GM23248 (cell line): ENCODE data around the gene RASSF1. TPM values are rescaled to one million over a fixed set of nuclear protein-coding genes. Genes with fewer than 3 reads are reported as not detected.

Experiments used
- DNase-seq: peaks from one replicate; pipeline ENCODE4 v3.0.0-alpha.2; 2015
- H2AFZ ChIP-seq: fragments of 200-600 bp; sonication (generic); 2 replicates; pipeline ENCODE4 v1.6.1; 2016; ENCODE audit warnings: antibody characterized with exemption
- H3F3A ChIP-seq: fragments of 200-600 bp; sonication (generic); 2 replicates; pipeline ENCODE4 v1.6.1; 2016; ENCODE audit warnings: mild to moderate bottlenecking, antibody characterized with exemption, mixed run types; ENCODE audit not compliant: insufficient read depth
- H3K27ac ChIP-seq: fragments of 200-600 bp; sonication (generic); 2 replicates; pipeline ENCODE4 v1.5.1; 2016; ENCODE audit warnings: mild to moderate bottlenecking
- H3K27me3 ChIP-seq: fragments of 200-600 bp; sonication (generic); replicated peaks from 2 replicates; pipeline ENCODE4 v1.6.1; 2016; ENCODE audit warnings: mild to moderate bottlenecking; ENCODE audit not compliant: insufficient read depth
- H3K36me3 ChIP-seq: fragments of 200-600 bp; sonication (generic); 2 replicates; pipeline ENCODE4 v1.6.1; 2016; ENCODE audit warnings: low read depth, mild to moderate bottlenecking
- H3K4me1 ChIP-seq: fragments of 200-600 bp; sonication (generic); 2 replicates; pipeline ENCODE4 v1.6.1; 2016; ENCODE audit warnings: mild to moderate bottlenecking; ENCODE audit not compliant: insufficient read depth
- H3K4me2 ChIP-seq: fragments of 200-600 bp; sonication (generic); one replicate; pipeline ENCODE4 v1.6.1; 2016; ENCODE audit warnings: mild to moderate bottlenecking; ENCODE audit not compliant: unreplicated experiment
- H3K4me3 ChIP-seq: fragments of 200-600 bp; sonication (generic); 2 replicates; pipeline ENCODE4 v1.5.1; 2016; ENCODE audit warnings: mild to moderate bottlenecking
- H3K79me2 ChIP-seq: fragments of 200-600 bp; sonication (generic); 2 replicates; pipeline ENCODE4 v1.6.1; 2016; ENCODE audit warnings: mild to moderate bottlenecking; ENCODE audit not compliant: insufficient read depth
- H3K9ac ChIP-seq: fragments of 200-600 bp; sonication (generic); 2 replicates; pipeline ENCODE4 v1.6.1; 2016; ENCODE audit warnings: mild to moderate bottlenecking
- H3K9me2 ChIP-seq: fragments of 200-600 bp; sonication (generic); 2 replicates; pipeline ENCODE4 v1.6.1; 2016; ENCODE audit warnings: mixed run types, mild to moderate bottlenecking, moderate library complexity; ENCODE audit not compliant: insufficient read depth
- H3K9me3 ChIP-seq: fragments of 200-600 bp; sonication (generic); one replicate; pipeline ENCODE4 v1.6.1; 2017; ENCODE audit warnings: low read depth
- H4K20me1 ChIP-seq: fragments of 200-600 bp; sonication (generic); 2 replicates; pipeline ENCODE4 v1.6.0; 2016; ENCODE audit not compliant: insufficient read depth
- EZH2 ChIP-seq: fragments of 200-600 bp; sonication (generic); IDR thresholded peaks from 2 replicates; pipeline ENCODE4 v1.6.1; 2018; ENCODE audit warnings: antibody characterized with exemption, mild to moderate bottlenecking; ENCODE audit not compliant: insufficient read depth, poor library complexity, severe bottlenecking
- EZH2phosphoT487 ChIP-seq: fragments of 200-600 bp; sonication (generic); IDR thresholded peaks from 2 replicates; pipeline ENCODE4 v1.6.1; 2018; ENCODE audit warnings: antibody characterized with exemption, moderate library complexity, mild to moderate bottlenecking, low read depth; ENCODE audit not compliant: insufficient read depth
- WGBS, 2 experiments: methylation state at CpG; one replicate each; pipeline ENCODE4 v1.1.6; 2015 to 2017; ENCODE audit warnings: low lambda C conversion rate in 2 of 2, low coverage in 1 of 2; ENCODE audit errors: missing lambda C conversion rate in 2 of 2; 5-methylcytosine and 5-hydroxymethylcytosine counted together
- in situ Hi-C: fragments of 300-500 bp; cut with MboI; formaldehyde crosslinking; loops from 2 replicates; pipeline ENCODE4 v1.15.0; 2020
- polyA plus RNA-seq: library from polyadenylated mRNA; unstranded; fragments of >200 nt; fragmentation: Nextera tagmentation; extraction: Ambion mirVana; gene quantifications from 2 replicates; pipeline ENCODE4 v1.2.1, GENCODE V29; 2016
- total RNA-seq: library from RNA; depleted of rRNA; stranded (reverse); fragments of >200 nt; shearing (Covaris generic); gene quantifications from 2 replicates; pipeline ENCODE4 v1.2.3, GENCODE V29; 2014

Gene RASSF1
- total and polyA plus RNA-seq, 2 experiments from 2014 or later, result 56.4 to 57.5 TPM

GRCh38 chr3:50297384-50297775 lies 43.3 kb downstream of the RASSF1 start:
- Histone ChIP-seq H3K4me1 (peaks cover 16% of the 10 kb centered on the region), H3F3A (peaks cover 11% of the 10 kb centered on the region), H2AFZ (no peak overlapping the region), H3K9me2 (no peaks in the 10 kb centered on the region), H3K9ac (no peak overlapping the region), H3K36me3 (no peaks in the 10 kb centered on the region), H3K27me3 (no peaks in the 10 kb centered on the region), H3K9me3 (no peaks in the 10 kb centered on the region), H3K4me2 (no peak overlapping the region), H4K20me1 (no peaks in the 10 kb centered on the region), H3K27ac (no peak overlapping the region), H3K4me3 (no peak overlapping the region), H3K79me2 (no peaks in the 10 kb centered on the region)
- 96 to 100% methylated on average over 2 of the region's 2 CpGs for WGBS, 2 experiments
- in situ Hi-C loops, result no loop called here
- DNase-seq, result no peak
- no peak for TF ChIP-seq EZH2phosphoT487
- TF ChIP-seq EZH2, result no peak

- WGBS, 2 experiments, result 85 to 91% methylated on average over 14 to 18 of the region's 18 CpGs
Observed at GRCh38 chr3:50296721-50297383, 43.8 kb downstream of the RASSF1 start.

GRCh38 chr3:50295553-50296431 lies 44.8 kb downstream of the RASSF1 start:
- Histone ChIP-seq H3K9ac (no peak overlapping the region), H3F3A (peaks cover 11% of the 10 kb centered on the region), H2AFZ (no peak overlapping the region), H3K9me3 (no peaks in the 10 kb centered on the region), H3K27me3 (no peaks in the 10 kb centered on the region), H3K4me3 (no peak overlapping the region), H3K9me2 (no peaks in the 10 kb centered on the region), H3K36me3 (no peaks in the 10 kb centered on the region), H3K79me2 (peaks cover 14% of the 10 kb centered on the region), H3K27ac (no peak overlapping the region), H3K4me2 (no peak overlapping the region), H3K4me1 (peaks cover 16% of the 10 kb centered on the region), H4K20me1 (no peaks in the 10 kb centered on the region)
- TF ChIP-seq EZH2phosphoT487 (no peak), EZH2 (no peak)
- no peak for DNase-seq
- WGBS, 2 experiments, result 72 to 73% methylated on average over 8 of the region's 8 CpGs
- in situ Hi-C loops, result no loop called here

More at GRCh38 chr3:50296721-50297383, 43.8 kb downstream of the RASSF1 start:
- H3K4me2 ChIP-seq, result no peak overlapping the region
- H3K4me3 ChIP-seq, result no peak overlapping the region
- TF ChIP-seq EZH2phosphoT487 (no peak), EZH2 (no peak)
- no peaks in the 10 kb centered on the region for H3K9me2 ChIP-seq
- H2AFZ ChIP-seq, result no peak overlapping the region
- H3F3A ChIP-seq, result peaks cover 11% of the 10 kb centered on the region
- no peaks in the 10 kb centered on the region for H3K27me3 ChIP-seq
- H3K9me3 ChIP-seq, result no peaks in the 10 kb centered on the region
- in situ Hi-C loops, result no loop called here
- DNase-seq, result no peak
- H3K9ac ChIP-seq, result no peak overlapping the region
- no peak overlapping the region for H3K27ac ChIP-seq
- peaks cover 16% of the 10 kb centered on the region for H3K4me1 ChIP-seq
- peaks cover 4% of the 10 kb centered on the region for H3K79me2 ChIP-seq
- H3K36me3 ChIP-seq, result no peaks in the 10 kb centered on the region
- no peaks in the 10 kb centered on the region for H4K20me1 ChIP-seq

- in situ Hi-C loops, result no loop called here
- no peak for TF ChIP-seq EZH2phosphoT487
- no peak for TF ChIP-seq EZH2
- H3K4me2 ChIP-seq, result no peak overlapping the region
- peaks cover 2% of the 10 kb centered on the region; the same call in 1 of the 2 replicates for H3F3A ChIP-seq
- peaks cover 6% of the 10 kb centered on the region for H3K4me1 ChIP-seq
- no peaks in the 10 kb centered on the region for H3K36me3 ChIP-seq
- H3K27ac ChIP-seq, result no peak overlapping the region
- no peak overlapping the region for H3K9ac ChIP-seq
- no peaks in the 10 kb centered on the region for H3K27me3 ChIP-seq
- no peaks in the 10 kb centered on the region for H3K9me2 ChIP-seq
- no peak overlapping the region for H3K4me3 ChIP-seq
- no peak for DNase-seq
- H2AFZ ChIP-seq, result no peak overlapping the region
- no peaks in the 10 kb centered on the region for H3K9me3 ChIP-seq
- H3K79me2 ChIP-seq, result peaks cover 23% of the 10 kb centered on the region
- WGBS, 2 experiments, result 86 to 87% methylated on average over 20 to 22 of the region's 22 CpGs
- H4K20me1 ChIP-seq, result no peaks in the 10 kb centered on the region
Observed at GRCh38 chr3:50294492-50295403, 45.9 kb downstream of the RASSF1 start.
